GM12891 (cell line): Measurements from ENCODE around the gene ZNF556.

Experiments
- POLR2AphosphoS5 ChIP-seq: IDR thresholded peaks from 2 replicates; pipeline ENCODE4 v1.6.1; 2011; ENCODE audit warnings: low read depth, low read length, control low read depth
- SPI1 ChIP-seq: IDR thresholded peaks from 2 replicates; pipeline ENCODE4 v1.6.1; 2011; ENCODE audit warnings: low read depth, low read length, control low read depth

DNA sequence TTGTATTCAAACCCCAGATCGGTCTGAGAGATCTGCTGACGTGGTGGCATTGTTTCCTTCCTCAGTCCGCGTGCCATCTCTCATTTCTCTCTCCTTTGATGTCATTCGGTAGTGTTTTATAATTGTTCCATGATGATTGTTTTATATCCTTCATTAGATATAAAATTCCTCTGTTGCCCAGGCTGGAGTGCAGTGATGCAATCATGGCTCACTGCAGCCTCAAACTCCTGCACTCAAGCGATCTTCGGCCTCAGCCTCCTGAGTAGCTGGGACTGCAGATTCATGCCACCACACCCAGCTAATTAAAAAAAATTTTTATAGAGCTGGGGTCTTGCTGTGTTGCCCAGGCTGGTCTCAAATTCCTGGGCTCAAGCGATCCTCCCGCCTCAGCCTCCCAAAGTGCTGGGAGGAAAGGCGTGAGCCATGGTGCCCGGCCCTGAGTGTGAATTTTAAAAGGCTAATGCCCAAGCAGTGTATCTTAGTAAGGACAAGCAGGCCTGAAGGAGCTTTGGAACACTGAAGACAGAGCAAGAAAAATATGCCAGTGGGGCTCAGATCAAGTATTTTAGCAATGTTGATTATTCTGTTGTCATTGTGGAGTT is 38.9 kb downstream of the ZNF556 start:
- TF ChIP-seq SPI1 (no peak), POLR2AphosphoS5 (no peak)
